Measurements from ENCODE around the gene ZNF862.

- TF ChIP-seq CTCF (IDR thresholded peaks at IDR 0.05): no peak
- TF ChIP-seq EP300 (IDR thresholded peaks at IDR 0.05): no peak
- TF ChIP-seq POLR2A (IDR thresholded peaks at IDR 0.05): no peak
- no peak for TF ChIP-seq POLR2AphosphoS5 (IDR thresholded peaks at IDR 0.05)
Measured at GRCh38 chr7:149881328-149882247, 43.4 kb downstream of the ZNF862 start.

Measured in gastroesophageal sphincter (tissue), 3 donors.